ENCODE results near the gene NCAM1. TPM values are rescaled to one million over a fixed set of nuclear protein-coding genes. Genes with fewer than 3 reads are reported as not detected.

NCAM1 gene
- total RNA-seq, 4 donors from 2014 or later: 94.8 to 195 (median 150) TPM

DNA sequence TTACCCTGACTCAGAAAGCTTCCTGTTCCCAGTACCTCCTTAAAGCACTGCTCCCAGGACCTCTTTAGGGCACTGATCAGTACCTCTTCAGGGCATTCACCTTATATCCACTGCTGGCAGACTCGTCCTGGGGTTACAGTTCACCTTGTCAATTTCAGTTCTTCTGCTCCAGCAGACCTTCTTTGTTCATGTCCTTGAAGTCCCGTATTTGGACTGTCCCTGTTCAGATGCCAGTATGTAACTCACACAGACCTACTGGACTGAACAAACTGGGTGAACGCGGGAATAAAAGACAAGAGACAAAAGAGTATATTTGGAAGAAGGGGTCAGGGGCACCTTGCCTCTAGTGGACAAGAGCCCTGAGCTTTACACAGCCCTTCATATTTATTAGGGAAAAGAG lies 31.8 kb upstream of the NCAM1 start:
- no peak for DNase-seq
- intact Hi-C loops (cut with DNase I): no loop called here
- 51 to 53% methylated on average over 4 of the region's 4 CpGs for WGBS, 2 donors

DNA sequence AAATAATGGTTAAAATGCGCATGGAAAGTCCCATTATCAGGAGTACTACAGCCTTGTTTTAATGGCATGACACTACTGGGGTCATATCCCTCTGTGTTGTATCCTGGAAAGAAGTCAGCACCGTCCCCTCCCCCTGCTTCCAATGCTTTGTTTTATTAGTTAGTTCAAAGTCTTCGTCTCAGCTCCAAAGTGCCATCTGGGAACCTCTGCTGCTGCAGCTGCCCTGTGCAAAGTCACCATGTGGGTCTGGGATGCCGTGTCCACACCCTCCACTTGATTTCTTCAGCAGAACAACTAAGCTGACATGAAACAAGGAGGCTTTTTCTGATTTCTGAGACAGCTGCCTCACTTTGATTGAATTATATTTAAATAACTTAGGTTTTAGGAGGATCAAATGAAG lies 29.5 kb upstream of the NCAM1 start:
- H3K27me3 ChIP-seq: no peaks in the 10 kb centered on the region
- H3K4me1 ChIP-seq: peaks cover 37 to 40% of the 10 kb centered on the region in 2 donors
- 81 to 84% methylated on average over 4 of the region's 4 CpGs for WGBS, 2 donors
- no peaks in the 10 kb centered on the region for H3K9me3 ChIP-seq
- H3K27ac ChIP-seq: no peak overlapping the region
- TF ChIP-seq CTCF (IDR thresholded peaks at IDR 0.05) (no peak), POLR2A (IDR thresholded peaks at IDR 0.05) (no peak)
- DNase-seq: no peak
- no peaks in the 10 kb centered on the region for H3K36me3 ChIP-seq
- no peak overlapping the region for H3K4me3 ChIP-seq (replicated peaks in 1 of 3)
- intact Hi-C loops (cut with DNase I): no loop called here

More for the DNA sequence above, 31.8 kb upstream of the NCAM1 start:
- peak overlapping the region; percentile 58 to 96 (median 73) for H3K27ac ChIP-seq
- H3K27me3 ChIP-seq: no peaks in the 10 kb centered on the region
- H3K36me3 ChIP-seq: no peaks in the 10 kb centered on the region
- H3K9me3 ChIP-seq: no peaks in the 10 kb centered on the region
- no peak for TF ChIP-seq CTCF (IDR thresholded peaks at IDR 0.05)
- TF ChIP-seq POLR2A (IDR thresholded peaks at IDR 0.05): no peak
- H3K4me3 ChIP-seq (replicated peaks in 1 of 3): no peak overlapping the region
- H3K4me1 ChIP-seq: peaks cover 57 to 60% of the 10 kb centered on the region in 2 donors

DNA sequence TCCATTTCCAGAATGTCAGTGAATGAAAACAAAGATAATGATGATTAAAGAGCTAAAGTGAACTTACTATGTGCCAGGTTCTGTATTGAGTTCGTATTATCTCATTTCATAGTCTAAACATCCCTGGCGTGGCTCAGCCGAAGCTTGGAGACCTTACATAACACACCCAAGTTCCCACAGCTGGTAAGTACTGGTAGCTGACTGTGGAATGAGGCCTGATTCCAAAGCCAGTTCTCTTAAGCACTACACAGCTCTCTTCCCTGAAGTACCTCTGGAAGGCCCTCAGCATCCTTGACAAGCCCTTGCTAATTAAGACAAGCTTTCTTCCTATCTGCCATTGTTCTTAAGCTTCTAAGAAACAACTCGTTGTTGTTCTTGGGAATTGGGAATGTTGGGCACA lies 28.6 kb upstream of the NCAM1 start:
- no peaks in the 10 kb centered on the region for H3K36me3 ChIP-seq
- intact Hi-C loops (cut with DNase I): no loop called here
- H3K27ac ChIP-seq: peak overlapping the region in 1 of 3 donors; percentile 42
- peaks cover 30 to 31% of the 10 kb centered on the region in 2 donors for H3K4me1 ChIP-seq
- no peaks in the 10 kb centered on the region for H3K9me3 ChIP-seq
- peak; percentile 51 to 55 for DNase-seq
- no peak overlapping the region for H3K4me3 ChIP-seq (replicated peaks in 1 of 3)
- no peaks in the 10 kb centered on the region for H3K27me3 ChIP-seq
- WGBS, 2 donors: 25 to 28% methylated on average over 4 of the region's 4 CpGs
- TF ChIP-seq POLR2A (IDR thresholded peaks at IDR 0.05) (no peak), CTCF (IDR thresholded peaks at IDR 0.05) (no peak)

- Histone ChIP-seq H3K9me3 (no peaks in the 10 kb centered on the region), H3K36me3 (no peaks in the 10 kb centered on the region), H3K27ac (no peak overlapping the region), H3K27me3 (no peaks in the 10 kb centered on the region), H3K4me1 (peaks cover 17 to 18% of the 10 kb centered on the region in 2 donors), H3K4me3 (replicated peaks in 1 of 3) (no peak overlapping the region)
- 82 to 86% methylated on average over 3 of the region's 3 CpGs for WGBS, 2 donors
- intact Hi-C loops (cut with DNase I): no loop called here
- no peak for TF ChIP-seq POLR2A (IDR thresholded peaks at IDR 0.05)
- no peak for TF ChIP-seq CTCF (IDR thresholded peaks at IDR 0.05)
- DNase-seq: no peak
Measured at GRCh38 chr11:112933970-112934369, 27.2 kb upstream of the NCAM1 start.

DNA sequence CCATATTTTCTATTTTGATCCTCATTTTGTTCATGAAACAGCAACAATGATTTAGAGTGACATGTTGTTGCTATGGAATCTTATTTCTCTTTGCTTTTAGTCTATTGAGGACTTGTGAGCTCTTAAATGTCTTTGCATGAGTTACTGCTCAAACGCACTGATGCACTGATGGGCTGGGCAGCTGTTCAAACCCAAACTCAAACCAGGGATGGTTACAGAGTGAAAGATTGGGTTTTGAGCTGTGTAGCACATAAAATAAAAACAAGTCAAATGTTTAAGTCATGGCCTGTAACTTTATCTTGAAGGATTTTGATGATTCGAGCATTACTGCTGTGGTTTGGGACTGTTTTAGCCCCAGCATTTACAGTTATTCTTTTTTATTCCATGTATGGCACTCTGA lies 20.1 kb upstream of the NCAM1 start:
- Histone ChIP-seq H3K9me3 (no peaks in the 10 kb centered on the region), H3K4me1 (peaks cover 13 to 45% of the 10 kb centered on the region in 2 donors), H3K27me3 (no peaks in the 10 kb centered on the region), H3K27ac (peak overlapping the region in 1 of 3 donors; percentile 72), H3K36me3 (no peaks in the 10 kb centered on the region), H3K4me3 (replicated peaks in 1 of 3) (no peak overlapping the region)
- DNase-seq: peak; percentile 62 to 71
- TF ChIP-seq CTCF (IDR thresholded peaks at IDR 0.05) (no peak), POLR2A (IDR thresholded peaks at IDR 0.05) (no peak)
- 24 to 25% methylated on average over 2 of the region's 2 CpGs for WGBS, 2 donors
- intact Hi-C loops (cut with DNase I): no loop called here

Measured in thyroid gland (tissue), 4 donors.